GM19395 (cell line): ENCODE results near the gene SALL2.

Experiments used
- ATAC-seq: cut with Tn5 transposase; IDR thresholded peaks from one replicate; pipeline ENCODE4 v1.9.1; 2021; ENCODE audit warnings: mild to moderate bottlenecking, moderate library complexity; ENCODE audit not compliant: unreplicated experiment

The SALL2 gene

DNA sequence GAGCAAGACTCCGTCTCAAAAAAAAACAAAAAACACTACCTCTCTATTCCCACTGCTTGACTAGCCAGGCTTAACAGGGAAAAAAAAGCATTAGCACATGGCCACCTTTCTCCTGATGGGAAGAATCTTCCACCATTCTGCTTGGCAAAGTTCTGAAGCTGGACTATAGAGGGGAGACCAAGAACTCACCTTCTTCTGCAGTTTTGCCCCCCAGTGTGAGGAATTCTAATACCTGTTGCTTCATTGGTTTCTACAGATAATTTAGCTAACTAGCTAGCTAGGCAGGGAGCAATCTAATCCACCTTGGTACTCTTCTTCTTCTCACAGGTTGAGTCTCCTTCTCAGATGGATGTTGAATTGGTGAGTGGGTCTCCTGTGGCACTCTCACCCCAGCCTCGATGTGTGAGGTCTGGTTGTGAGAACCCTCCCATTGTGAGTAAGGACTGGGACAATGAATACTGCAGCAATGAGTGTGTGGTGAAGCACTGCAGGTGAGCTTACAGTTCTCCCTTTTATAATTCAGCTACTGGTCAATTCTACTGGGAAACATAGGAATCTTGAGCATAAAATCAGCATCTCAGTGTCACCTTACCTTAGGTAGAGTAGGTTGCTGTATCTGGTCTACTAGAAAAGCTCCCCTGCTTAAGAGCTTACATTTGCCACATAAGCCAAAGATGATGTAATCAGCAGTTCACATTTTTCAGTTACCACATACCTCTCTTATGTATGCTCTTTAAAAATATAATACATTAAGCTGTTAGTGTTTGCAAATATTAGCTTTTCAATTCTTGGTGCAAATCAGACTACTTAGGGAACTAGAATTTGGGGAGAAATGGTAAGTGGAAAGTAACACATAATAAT is 31.0 kb downstream of the SALL2 start:
- ATAC-seq = no peak

- no peak for ATAC-seq
Measured at GRCh38 chr14:21486640-21487087, 39.5 kb downstream of the SALL2 start.

- peak; percentile 100 for ATAC-seq
Measured at GRCh38 chr14:21476925-21477681, 49.0 kb downstream of the SALL2 start, which contains the start of the genes RAB2B and TOX4. Gene RAB2B, minus strand, starts transcription at chr14:21476959. Its CDS starts 87 bp downstream, at chr14:21476872. Gene TOX4, plus strand, starts transcription at chr14:21477195. Its CDS starts 84 bp downstream, at chr14:21477279.

GRCh38 chr14:21476523-21476924 is 49.6 kb downstream of the SALL2 start:
- no peak for ATAC-seq

DNA sequence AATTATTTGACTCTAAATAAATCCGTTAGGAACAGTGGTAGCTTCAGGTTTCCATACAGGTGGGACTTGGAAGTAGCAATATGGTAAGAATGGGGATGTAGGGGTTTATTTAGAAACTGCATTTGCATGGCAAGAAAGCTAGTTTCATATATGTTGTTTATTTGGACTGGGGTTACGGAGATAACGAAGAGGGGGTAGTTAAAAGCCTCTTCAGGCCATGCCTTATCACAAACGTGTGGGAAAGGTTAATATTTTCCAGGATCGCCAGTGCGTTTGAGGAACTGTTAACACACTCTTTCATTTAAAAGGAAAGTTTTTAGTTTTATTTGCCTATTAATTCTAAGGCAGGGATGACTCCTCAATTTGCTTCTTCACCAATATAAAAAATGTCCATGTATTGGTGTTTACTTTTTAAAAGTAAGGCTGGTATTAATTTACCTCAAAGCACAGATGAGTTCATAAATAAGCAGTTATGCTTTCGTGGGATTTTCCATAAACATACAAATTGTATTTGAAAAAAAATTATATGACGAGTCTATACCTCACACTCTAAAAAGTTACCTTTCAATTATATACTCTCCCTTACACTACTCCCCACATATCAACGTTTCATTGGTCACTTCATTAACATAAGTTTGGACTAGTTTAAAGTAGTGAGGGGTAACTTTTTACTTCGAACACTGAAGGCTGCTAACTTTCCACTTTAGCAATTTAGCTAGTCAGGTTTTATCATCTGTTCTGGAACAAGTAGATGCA is 50.2 kb downstream of the SALL2 start:
- no peak for ATAC-seq
